GM12891 (cell line): ENCODE data around the gene PMM2.
"Not testable (repeated sequence)": the region's sequence is repeated elsewhere in the genome, so short reads cannot be mapped to it uniquely, and the experiment has no call there.

Source experiments
- POLR2A ChIP-seq: IDR thresholded peaks from 2 replicates; pipeline ENCODE4 v1.6.1; 2011; ENCODE audit warnings: low read depth, low read length, control low read depth
- POU2F2 ChIP-seq: IDR thresholded peaks from 2 replicates; pipeline ENCODE4 v1.6.1; 2011; ENCODE audit warnings: low read depth, mild to moderate bottlenecking, control low read depth, low read length, moderate library complexity

DNA sequence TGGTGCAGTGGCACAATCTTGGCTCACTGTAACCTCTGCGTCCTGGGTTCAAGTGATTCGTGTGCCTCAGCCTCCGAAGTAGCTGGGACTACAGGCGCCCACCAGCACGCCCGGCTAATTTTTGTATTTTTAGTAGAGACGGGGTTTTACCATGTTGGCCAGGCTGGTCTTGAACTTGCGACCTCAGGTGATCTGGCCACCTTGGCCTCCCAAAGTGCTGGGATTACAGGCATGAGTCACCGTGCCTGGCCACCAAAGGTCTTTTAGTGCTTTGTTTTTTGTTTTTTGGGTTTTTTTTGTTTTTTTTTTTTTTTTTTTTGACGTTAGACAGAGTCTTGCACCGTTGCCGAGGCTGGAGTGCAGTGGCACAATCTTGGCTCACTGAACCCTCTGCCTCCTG, 6.1 kb downstream of the PMM2 start:
- TF ChIP-seq POU2F2, POLR2A: not testable (repeated sequence)
